Naive thymus-derived CD8-positive, alpha-beta T cell (primary cell): ENCODE measurements around the gene C14orf93. TPM values are rescaled to one million over a fixed set of nuclear protein-coding genes. Genes with fewer than 3 reads are reported as not detected.
"Not testable (repeated sequence)": the region's sequence is repeated elsewhere in the genome, so short reads cannot be mapped to it uniquely, and the experiment has no call there.

Experiments
- ATAC-seq, 2 donors: fragments of 150-1000 bp; cut with Tn5 transposase in 1 of 2; sonication (Bioruptor Pico), chemical (Tn5 transposase) in 1 of 2; 1 replicate in 1 of 2; 2 replicates in 1 of 2; pipeline ENCODE4 v1.10.0; 2021; ENCODE audit warnings: mild to moderate bottlenecking in 2 of 2, moderate library complexity in 2 of 2
- POLR2A ChIA-PET: fragments of 350-600 bp; sonication (Branson Sonifier 250); formaldehyde crosslinking; loops from one replicate; lab custom pipeline; 2021; ENCODE audit warnings: antibody characterized with exemption; lab: Charles Lee
- DNase-seq, 10 donors: peaks; one replicate each; pipeline versions ENCODE4 v3.0.0 to v3.0.0-alpha.2; 2020 to 2022
- H3K27ac Mint-ChIP-seq, 10 donors: one replicate each; pipeline ENCODE4 v1.8.0; 2020 to 2022; ENCODE audit warnings: mild to moderate bottlenecking in 10 of 10, mixed read lengths in 10 of 10, moderate library complexity in 4 of 10, inconsistent platforms in 1 of 10
- H3K27me3 Mint-ChIP-seq, 5 donors: one replicate each; pipeline ENCODE4 v1.8.0; 2021 to 2022; ENCODE audit warnings: mixed read lengths in 5 of 5
- H3K36me3 Mint-ChIP-seq, 3 donors: one replicate each; pipeline ENCODE4 v1.8.0; 2020 to 2022; ENCODE audit warnings: mixed read lengths in 3 of 3, mild to moderate bottlenecking in 2 of 3, inconsistent platforms in 1 of 3
- H3K4me1 Mint-ChIP-seq, 4 donors: one replicate each; pipeline ENCODE4 v1.8.0; 2021 to 2022; ENCODE audit warnings: mixed read lengths in 4 of 4
- H3K4me3 Mint-ChIP-seq, 10 donors: one replicate each; pipeline ENCODE4 v1.8.0; 2020 to 2022; ENCODE audit warnings: mild to moderate bottlenecking in 10 of 10, mixed read lengths in 10 of 10, moderate library complexity in 6 of 10, inconsistent platforms in 1 of 10
- H3K9me3 Mint-ChIP-seq, 9 donors: one replicate each; pipeline ENCODE4 v1.8.0; 2020 to 2022; ENCODE audit warnings: mixed read lengths in 9 of 9, mild to moderate bottlenecking in 3 of 9, inconsistent platforms in 1 of 9, moderate library complexity in 1 of 9
- polyA plus RNA-seq, 3 donors: library from polyadenylated mRNA; unstranded; fragments of 300-500 nt; fragmentation: Illumina TruSeq; gene quantifications; one replicate each; pipeline ENCODE4 v1.2.3, GENCODE V29; 2021
- total RNA-seq, 8 experiments: library from RNA in 2 of 8; stranded (reverse) in 2 of 8; gene quantifications; one replicate each; pipeline ENCODE4 v1.2.3 and lab custom pipeline; 2021 to 2026

The C14orf93 gene
- total and polyA plus RNA-seq, 5 experiments from 2014 or later = 5.6 to 17.3 (median 10.9) TPM

DNA sequence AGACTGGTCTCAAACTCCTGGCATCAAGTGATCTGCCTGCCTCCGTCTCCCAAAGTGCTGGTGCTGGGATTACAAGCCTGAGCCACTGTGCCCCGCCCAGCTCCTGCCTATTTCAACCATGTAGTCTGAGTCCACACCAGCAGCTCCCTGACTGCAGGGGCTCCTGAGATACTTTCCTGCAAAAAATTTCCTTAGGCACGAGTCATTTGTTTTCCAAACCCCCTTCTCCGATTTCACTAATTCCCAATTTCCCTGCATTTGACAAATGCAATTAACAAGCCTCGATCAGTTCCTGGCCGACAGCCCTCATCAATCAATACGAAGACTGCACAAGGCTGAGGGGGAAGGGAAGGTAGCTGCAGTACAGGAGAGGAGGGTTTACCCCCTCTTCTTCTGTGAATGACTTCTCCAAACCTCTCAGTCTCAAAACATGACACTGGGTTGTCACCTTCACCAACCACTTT, 14.7 kb upstream of the C14orf93 start:
- Mint-ChIP-seq H3K4me1 (peaks cover 40 to 70% (median 62%) of the 10 kb centered on the region in 4 donors), H3K27me3 (no peaks in the 10 kb centered on the region), H3K9me3 (no peaks in the 10 kb centered on the region), H3K36me3 (peaks cover 5 to 32% (median 10%) of the 10 kb centered on the region in 3 donors), H3K27ac (peak overlapping the region in 4 of 10 donors; percentile 37 to 89 (median 70)), H3K4me3 (peak overlapping the region in 1 of 10 donors; percentile 2)
- POLR2A ChIA-PET = interaction anchor here (0.8 to 3.2 kb wide), 2 partner anchors 9 to 18 kb away, joined by 3 to 18 read pairs; no protein-coding TSS in a partner anchor
- DNase-seq (no peak), ATAC-seq (no peak)

DNA sequence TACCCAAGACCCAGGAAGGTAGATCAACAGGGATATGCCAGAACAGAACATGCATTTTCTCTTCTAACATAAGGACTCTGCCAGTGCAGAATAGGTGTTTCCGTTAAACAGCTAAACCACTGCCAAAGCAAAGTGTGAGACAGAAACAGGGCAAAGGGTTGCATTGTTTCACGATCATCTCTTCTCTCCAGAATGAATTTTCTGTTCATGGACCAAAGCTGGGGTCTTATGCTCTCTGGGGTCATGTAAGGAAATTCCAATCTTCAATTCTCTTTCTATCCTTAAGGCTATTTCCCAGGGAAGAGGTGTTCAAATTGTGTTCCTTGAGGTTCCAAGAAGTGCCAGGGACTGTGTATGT, 13.8 kb upstream of the C14orf93 start:
- H3K9me3 Mint-ChIP-seq = no peaks in the 10 kb centered on the region
- ATAC-seq = no peak
- no peaks in the 10 kb centered on the region for H3K27me3 Mint-ChIP-seq
- peaks cover 5 to 32% (median 10%) of the 10 kb centered on the region in 3 donors for H3K36me3 Mint-ChIP-seq
- peaks cover 35 to 62% (median 54%) of the 10 kb centered on the region in 4 donors for H3K4me1 Mint-ChIP-seq
- H3K4me3 Mint-ChIP-seq = peak overlapping the region in 1 of 10 donors; percentile 13
- peak overlapping the region in 2 of 10 donors; percentile 35 to 81 for H3K27ac Mint-ChIP-seq
- POLR2A ChIA-PET = interaction anchor here (0.8 to 3.2 kb wide), 4 partner anchors 9 to 28 kb away, joined by 3 to 18 read pairs (median 3); no protein-coding TSS in a partner anchor
- no peak for DNase-seq

DNA sequence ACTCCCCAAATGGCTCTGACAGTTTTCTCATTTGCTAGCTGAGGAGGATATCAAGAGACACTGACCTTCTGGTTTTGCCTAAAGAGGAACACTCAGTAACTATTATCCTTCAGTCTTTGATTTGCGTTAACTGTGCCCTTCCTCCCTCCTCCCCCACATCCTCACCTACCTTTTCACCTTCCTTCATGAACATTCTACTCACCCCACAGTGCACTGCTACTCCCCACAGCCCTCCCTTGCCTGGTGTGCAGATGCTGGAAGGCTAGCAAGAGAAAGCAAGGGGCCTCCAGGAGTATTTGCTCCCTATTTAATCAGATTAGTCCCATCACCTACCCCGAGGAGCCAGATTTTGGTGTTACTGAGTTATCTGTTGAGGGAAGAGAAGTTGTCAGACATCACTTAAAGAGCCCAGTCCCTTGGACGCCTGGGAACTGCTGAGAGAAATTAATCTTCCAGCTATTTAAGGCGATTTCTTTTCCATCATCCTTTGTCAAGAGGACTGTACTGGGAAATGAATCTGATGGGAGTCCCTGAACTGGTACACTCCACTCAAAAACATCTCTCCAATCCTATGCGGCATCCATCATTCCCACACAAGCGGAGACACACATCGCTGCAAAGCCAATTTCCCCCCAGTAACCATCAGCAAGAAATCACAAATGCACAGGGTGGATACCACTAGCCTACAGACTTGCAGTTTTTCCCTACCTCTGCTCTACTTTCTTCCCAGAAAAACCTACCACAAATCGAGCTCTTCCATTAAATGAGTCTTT, 13.3 kb upstream of the C14orf93 start:
- Mint-ChIP-seq H3K4me3 (peak overlapping the region in 8 of 10 donors; percentile 5 to 63 (median 39)), H3K27ac (peak overlapping the region; percentile 27 to 93 (median 82)), H3K9me3 (no peaks in the 10 kb centered on the region), H3K36me3 (peaks cover 5 to 32% (median 10%) of the 10 kb centered on the region in 3 donors), H3K4me1 (peaks cover 33 to 58% (median 50%) of the 10 kb centered on the region in 4 donors), H3K27me3 (no peaks in the 10 kb centered on the region)
- DNase-seq (peak in 1 of 10 donors; percentile 19), ATAC-seq (peak in 1 of 2 donors; percentile 64)
- POLR2A ChIA-PET = interaction anchor here (1.1 to 3.2 kb wide), 3 partner anchors 8 to 28 kb away, joined by 3 to 18 read pairs (median 3); no protein-coding TSS in a partner anchor

DNA sequence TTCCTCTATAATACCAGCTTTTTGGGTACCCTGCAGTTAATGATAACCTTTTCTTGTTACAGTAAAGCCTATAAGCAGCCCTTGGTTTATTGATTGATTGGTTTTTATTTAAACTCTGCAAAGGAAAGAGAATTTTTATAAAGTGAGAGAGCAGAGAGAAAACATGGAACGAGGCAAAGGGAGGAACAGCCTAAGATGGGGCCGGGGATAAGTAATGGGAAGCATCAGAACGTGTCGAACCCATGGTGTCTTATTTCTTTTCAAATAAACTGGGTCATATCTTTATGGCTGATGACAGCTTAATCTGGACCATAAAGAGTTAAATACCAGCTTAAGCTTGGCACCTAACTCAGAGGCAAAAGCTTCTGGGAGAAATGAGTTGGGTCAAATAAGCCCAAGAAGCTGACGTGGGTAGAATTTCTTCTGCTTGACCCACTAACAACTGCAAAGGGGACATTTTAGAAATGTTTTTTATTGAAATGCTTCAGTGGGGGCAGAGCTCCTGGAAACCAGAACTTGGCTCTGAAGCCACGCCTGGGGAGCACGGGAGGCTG, 12.0 kb upstream of the C14orf93 start:
- POLR2A ChIA-PET = interaction anchor here (1.0 to 1.1 kb wide), 2 partner anchors 15 to 432 kb away, joined by 3 to 8 read pairs; no protein-coding TSS in a partner anchor
- peaks cover 5 to 26% (median 9%) of the 10 kb centered on the region in 3 donors for H3K36me3 Mint-ChIP-seq
- H3K4me3 Mint-ChIP-seq = peak overlapping the region in 7 of 10 donors; percentile 5 to 81 (median 58)
- no peaks in the 10 kb centered on the region for H3K27me3 Mint-ChIP-seq
- DNase-seq (no peak), ATAC-seq (no peak)
- no peaks in the 10 kb centered on the region for H3K9me3 Mint-ChIP-seq
- H3K27ac Mint-ChIP-seq = peak overlapping the region in 9 of 10 donors; percentile 49 to 93 (median 82)
- H3K4me1 Mint-ChIP-seq = peaks cover 30 to 50% (median 43%) of the 10 kb centered on the region in 4 donors

DNA sequence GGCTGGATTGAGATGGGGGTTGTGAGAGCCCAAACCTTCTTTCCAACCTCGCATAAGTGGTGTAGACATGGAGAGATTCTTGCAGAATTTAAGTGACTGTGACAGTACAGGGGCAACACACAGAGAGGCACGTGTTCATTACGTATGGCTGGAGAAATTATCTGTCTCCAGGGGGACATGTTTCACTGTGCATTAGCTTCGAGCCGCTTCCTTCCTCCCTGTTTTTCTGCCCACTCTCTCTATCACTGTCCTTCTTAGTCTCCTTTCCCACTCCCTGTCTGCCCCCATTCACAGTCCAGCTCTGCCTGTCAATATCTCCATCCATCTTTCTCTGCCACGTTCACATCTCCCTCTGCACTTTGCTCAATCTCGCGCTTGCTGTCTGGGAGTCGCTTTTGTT, 11.5 kb upstream of the C14orf93 start:
- Mint-ChIP-seq H3K9me3 (no peaks in the 10 kb centered on the region), H3K36me3 (peaks cover 5 to 26% (median 9%) of the 10 kb centered on the region in 3 donors), H3K27ac (peak overlapping the region in 9 of 10 donors; percentile 42 to 93 (median 82)), H3K4me1 (peaks cover 30 to 50% (median 43%) of the 10 kb centered on the region in 4 donors), H3K4me3 (peak overlapping the region in 7 of 10 donors; percentile 25 to 81 (median 65)), H3K27me3 (no peaks in the 10 kb centered on the region)
- DNase-seq (no peak), ATAC-seq (peak in 1 of 2 donors; percentile 24)
- POLR2A ChIA-PET = interaction anchor here (1.1 to 2.1 kb wide), 3 partner anchors 9 to 15 kb away, joined by 3 to 16 read pairs (median 9); no protein-coding TSS in a partner anchor

DNA sequence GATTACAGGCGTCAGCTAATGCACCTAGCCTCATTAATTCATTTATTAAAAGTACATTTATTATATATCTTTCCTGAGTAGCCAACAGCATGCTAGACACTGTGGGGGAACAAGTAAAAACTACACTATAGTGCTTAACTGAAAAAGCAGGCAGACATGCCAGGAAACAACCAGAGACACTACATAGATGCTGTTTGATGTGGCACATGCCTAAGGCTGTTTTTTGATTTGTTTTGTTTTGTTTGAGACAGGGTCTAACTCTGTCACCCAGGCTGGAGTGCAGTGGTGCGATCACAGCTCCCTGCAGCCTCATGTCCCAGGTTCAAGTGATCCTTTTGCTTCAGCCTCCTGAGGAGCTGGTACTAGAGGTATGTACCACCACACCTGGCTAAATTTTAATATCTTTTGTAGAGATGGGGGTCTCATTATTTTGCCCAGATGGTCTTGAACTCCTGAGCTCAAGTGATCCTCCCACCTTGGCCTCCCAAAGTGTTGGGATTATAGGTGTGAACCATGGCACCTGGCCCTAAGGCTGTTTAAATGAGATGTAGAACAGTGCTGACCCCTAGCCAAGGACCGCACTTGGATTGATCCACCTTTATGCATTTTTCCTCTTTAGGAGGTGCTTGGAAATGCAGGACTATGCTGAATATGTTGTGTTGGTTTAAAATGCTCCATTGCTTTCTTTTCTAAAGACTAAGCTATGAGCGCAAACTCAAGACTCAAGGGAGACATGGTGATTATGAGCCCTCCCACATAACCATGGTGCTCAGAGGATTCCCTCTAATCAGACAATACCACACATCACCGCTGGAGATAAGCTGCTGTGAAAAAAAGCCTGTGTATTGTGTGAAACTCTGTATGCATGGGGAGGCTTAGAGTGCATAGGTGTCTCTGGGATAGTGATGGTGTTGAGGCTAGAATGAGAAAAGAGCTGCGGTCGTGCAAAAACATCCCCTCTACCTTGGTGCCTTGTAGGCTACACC, 10.5 kb upstream of the C14orf93 start:
- Mint-ChIP-seq H3K27me3 (peaks cover 0 to 3% (median 0%) of the 10 kb centered on the region in 5 donors), H3K27ac (peak overlapping the region in 9 of 10 donors; percentile 45 to 93 (median 82)), H3K36me3 (peaks cover 2 to 16% (median 3%) of the 10 kb centered on the region in 3 donors), H3K9me3 (no peaks in the 10 kb centered on the region), H3K4me1 (peaks cover 28 to 47% (median 40%) of the 10 kb centered on the region in 4 donors), H3K4me3 (peak overlapping the region in 9 of 10 donors; percentile 24 to 81 (median 45))
- POLR2A ChIA-PET = interaction anchor here (1.2 to 2.1 kb wide), 3 partner anchors 8 to 14 kb away, joined by 3 to 16 read pairs (median 10); no protein-coding TSS in a partner anchor
- peak; percentile 58 to 76 for ATAC-seq
- DNase-seq = peak in 2 of 10 donors; percentile 15 to 33

DNA sequence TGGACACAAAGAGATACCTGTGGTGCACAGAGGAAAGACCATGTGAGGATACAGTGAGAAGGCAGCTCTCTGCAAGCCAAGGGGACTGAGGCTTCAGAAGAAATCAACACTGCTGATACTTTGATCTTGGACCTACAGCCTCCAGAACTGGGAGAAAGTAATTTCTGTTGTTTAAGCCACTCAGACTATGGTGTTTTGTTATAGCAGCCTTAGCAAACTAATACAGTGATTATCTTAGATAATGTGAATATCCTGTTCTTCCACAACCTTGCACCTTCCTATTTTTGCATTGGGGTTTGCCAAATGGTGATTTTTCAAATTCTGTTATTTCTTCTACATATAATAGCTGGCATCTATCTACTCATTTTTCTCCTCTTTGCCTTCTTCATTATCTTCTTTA, 8.2 kb upstream of the C14orf93 start:
- H3K4me3 Mint-ChIP-seq = no peak overlapping the region
- DNase-seq = no peak

DNA sequence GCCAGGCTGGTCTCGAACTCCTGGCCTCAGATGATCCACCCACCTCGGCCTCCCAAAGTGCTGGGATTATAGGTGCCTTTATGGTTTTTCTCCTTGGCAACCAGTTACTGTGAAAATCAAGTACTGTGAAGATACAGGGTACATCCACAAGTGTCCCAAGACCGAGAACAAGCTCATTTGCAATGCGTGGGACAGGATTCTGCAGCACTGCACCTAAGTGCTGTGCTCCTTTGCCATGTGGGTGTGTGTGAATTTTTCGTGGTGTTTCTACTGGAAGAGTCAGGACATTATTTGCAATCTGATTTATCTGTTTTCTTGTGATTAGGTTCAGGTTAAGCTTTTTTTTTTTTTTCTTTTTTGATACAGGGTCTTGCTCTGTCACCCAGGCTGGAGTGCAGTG, 7.1 kb upstream of the C14orf93 start:
- Mint-ChIP-seq H3K27me3 (peaks cover 0 to 3% (median 0%) of the 10 kb centered on the region in 5 donors), H3K4me3 (no peak overlapping the region), H3K4me1 (peaks cover 12 to 20% (median 15%) of the 10 kb centered on the region in 4 donors), H3K27ac (no peak overlapping the region), H3K9me3 (no peaks in the 10 kb centered on the region), H3K36me3 (no peaks in the 10 kb centered on the region)
- POLR2A ChIA-PET = interaction anchor here (0.7 kb wide), 1 partner anchor 21 kb away, joined by 3 read pairs; no protein-coding TSS in a partner anchor
- ATAC-seq (no peak), DNase-seq (no peak)

More for the DNA sequence above, 8.2 kb upstream of the C14orf93 start:
- Mint-ChIP-seq H3K36me3 (no peaks in the 10 kb centered on the region), H3K9me3 (no peaks in the 10 kb centered on the region), H3K4me1 (peaks cover 17 to 28% (median 22%) of the 10 kb centered on the region in 4 donors), H3K27ac (no peak overlapping the region), H3K27me3 (peaks cover 0 to 3% (median 0%) of the 10 kb centered on the region in 5 donors)
- no peak for ATAC-seq
- POLR2A ChIA-PET = interaction anchor here (0.7 to 1.0 kb wide), 2 partner anchors 11 to 38 kb away, joined by 3 to 4 read pairs; no protein-coding TSS in a partner anchor

DNA sequence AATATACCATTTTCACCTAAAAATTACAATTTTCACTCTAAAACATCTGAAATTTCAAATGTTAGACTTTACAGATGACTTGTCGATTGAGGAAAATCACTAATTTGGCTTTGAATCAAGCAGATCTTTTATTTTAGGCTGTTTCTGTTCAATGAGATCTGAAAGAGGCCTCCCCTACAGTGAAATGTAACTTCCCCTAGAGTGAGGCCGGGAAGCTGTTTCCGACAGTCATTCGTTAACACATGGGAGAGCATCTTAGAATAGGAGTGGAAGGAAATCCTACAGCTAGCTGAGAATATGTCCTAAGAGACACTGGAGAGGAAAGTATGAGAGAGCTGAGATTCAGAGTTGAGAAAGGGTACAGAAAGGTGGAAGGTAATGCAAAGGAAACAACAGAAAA, 5.7 kb upstream of the C14orf93 start:
- Mint-ChIP-seq H3K27ac (peak overlapping the region in 3 of 10 donors; percentile 56 to 86 (median 66)), H3K4me1 (peaks cover 6 to 8% (median 7%) of the 10 kb centered on the region in 4 donors), H3K36me3 (no peaks in the 10 kb centered on the region), H3K4me3 (peak overlapping the region in 2 of 10 donors; percentile 0 to 22), H3K27me3 (peaks cover 0 to 3% (median 0%) of the 10 kb centered on the region in 5 donors), H3K9me3 (no peaks in the 10 kb centered on the region)
- ATAC-seq (no peak), DNase-seq (no peak)
- POLR2A ChIA-PET = interaction anchor here (1.2 to 1.7 kb wide), 2 partner anchors 9 to 18 kb away, joined by 3 to 6 read pairs; no protein-coding TSS in a partner anchor

DNA sequence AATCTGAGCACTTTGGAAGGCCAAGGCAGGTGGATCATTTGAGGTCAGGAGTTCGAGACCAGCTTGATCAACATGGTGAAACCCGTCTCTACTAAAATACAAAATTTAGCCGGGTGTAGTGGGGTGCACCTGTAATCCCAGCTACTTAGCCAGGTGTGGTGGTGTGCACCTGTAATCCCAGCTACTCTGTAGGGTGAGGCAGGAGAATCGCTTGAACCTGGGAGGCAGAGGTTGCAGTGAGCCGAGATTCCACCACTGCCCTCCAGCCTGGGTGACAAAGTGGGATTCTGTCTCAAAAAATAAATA, 3.8 kb upstream of the C14orf93 start:
- H3K9me3 Mint-ChIP-seq, DNase-seq, H3K27ac Mint-ChIP-seq, H3K27me3 Mint-ChIP-seq, ATAC-seq, H3K4me3 Mint-ChIP-seq, H3K36me3 Mint-ChIP-seq: not testable (repeated sequence)
- POLR2A ChIA-PET = interaction anchor here (0.5 to 1.1 kb wide), 3 partner anchors 17 to 189 kb away, joined by 3 to 5 read pairs (median 3); no protein-coding TSS in a partner anchor
- peaks cover 12 to 18% (median 17%) of the 10 kb centered on the region in 4 donors for H3K4me1 Mint-ChIP-seq
